Large intestine (tissue), 12 donors: Measurements from ENCODE around the gene FIGNL1. TPM values are rescaled to one million over a fixed set of nuclear protein-coding genes. Genes with fewer than 3 reads are reported as not detected.
A peak's percentile ranks its signal among the peaks of the same experiment; 100 is the strongest.

Source experiments
- DNase-seq, 2 donors: peaks; one replicate each; pipeline versions ENCODE4 v3.0.0 to v3.0.0-alpha.2; 2013
- H3K27ac ChIP-seq: one replicate; pipeline ENCODE4 v1.5.1; 2013; ENCODE audit warnings: low read length
- H3K27me3 ChIP-seq: 2 replicates; pipeline ENCODE4 v1.6.1; 2013; ENCODE audit warnings: low read length; ENCODE audit not compliant: control insufficient read depth, insufficient read depth
- H3K36me3 ChIP-seq: 2 replicates; pipeline ENCODE4 v1.6.1; 2013; ENCODE audit warnings: low read length; ENCODE audit not compliant: control insufficient read depth, insufficient read depth
- H3K4me1 ChIP-seq: one replicate; pipeline ENCODE4 v1.6.1; 2013; ENCODE audit warnings: low read length; ENCODE audit not compliant: control insufficient read depth, insufficient read depth
- H3K4me3 ChIP-seq: one replicate; pipeline ENCODE4 v1.5.1; 2013; ENCODE audit warnings: low read length
- H3K9me3 ChIP-seq: one replicate; pipeline ENCODE4 v1.6.1; 2013; ENCODE audit warnings: mild to moderate bottlenecking, low read depth, low read length, moderate library complexity; ENCODE audit not compliant: control insufficient read depth
- WGBS: methylation state at CpG from one replicate; pipeline ENCODE4 v1.1.5; 2013; ENCODE audit warnings: low lambda C conversion rate; ENCODE audit not compliant: insufficient coverage; 5-methylcytosine and 5-hydroxymethylcytosine counted together
- long read RNA-seq, 11 donors: transcript quantifications; one replicate each; lab custom pipeline, GENCODE V29; 2026
- polyA plus RNA-seq: library from polyadenylated mRNA; unstranded; fragments of 120-200 nt; gene quantifications from one replicate; pipeline ENCODE4 v1.2.1, GENCODE V29; 2013

FIGNL1 gene
- polyA plus RNA-seq = 23.2 TPM
- long read RNA-seq, donor 1, partial matches to known transcripts = 0 of 1 reads
- long read RNA-seq, donor 1, other reads (novel, unspliced or antisense) = 0 of 1 reads
- long read RNA-seq, donor 2, partial matches to known transcripts = 0 of 1 reads
- long read RNA-seq, donor 2, other reads (novel, unspliced or antisense) = 0 of 1 reads
- long read RNA-seq, donor 3, partial matches to known transcripts = 0 of 1 reads
- long read RNA-seq, donor 3, other reads (novel, unspliced or antisense) = 0 of 1 reads
- long read RNA-seq, donor 4 = 0 reads
- long read RNA-seq, donor 5, partial matches to known transcripts = 0 of 3 reads
- long read RNA-seq, donor 5, other reads (novel, unspliced or antisense) = 0 of 3 reads
- long read RNA-seq, donor 6, partial matches to known transcripts = 0 of 1 reads
- long read RNA-seq, donor 6, other reads (novel, unspliced or antisense) = 0 of 1 reads
- long read RNA-seq, donor 7, partial matches to known transcripts = 0 of 4 reads
- long read RNA-seq, donor 7, other reads (novel, unspliced or antisense) = 0 of 4 reads
- long read RNA-seq, donor 8, partial matches to known transcripts = 0 of 5 reads
- long read RNA-seq, donor 8, other reads (novel, unspliced or antisense) = 0 of 5 reads
- long read RNA-seq, donor 9 = 0 reads
- long read RNA-seq, donor 10, partial matches to known transcripts = 0 of 1 reads
- long read RNA-seq, donor 10, other reads (novel, unspliced or antisense) = 0 of 1 reads
- long read RNA-seq, donor 11, partial matches to known transcripts = 0 of 1 reads
- long read RNA-seq, donor 11, other reads (novel, unspliced or antisense) = 0 of 1 reads

- peaks cover 9% of the 10 kb centered on the region for H3K4me1 ChIP-seq
- peak within 1 kb of the TSS; percentile 88 for H3K4me3 ChIP-seq
- peaks cover 3% of the 10 kb centered on the region for H3K9me3 ChIP-seq
- peak within 1 kb of the TSS; percentile 41 for H3K27ac ChIP-seq
- WGBS = no CpG with 5 or more reads among the region's 63 CpGs
- peak; percentile 81 to 85 for DNase-seq
- H3K36me3 ChIP-seq = peaks cover 20% of the 10 kb centered on the region
- H3K27me3 ChIP-seq = no peaks in the 10 kb centered on the region
Measured at GRCh38 chr7:50449881-50450589, at the start of gene FIGNL1. TSS of gene FIGNL1 (minus strand) at chr7:50450350. CDS start at chr7:50447287, 3,063 bp downstream.

- peaks cover 28% of the 10 kb centered on the region for H3K36me3 ChIP-seq
- peaks cover 22% of the 10 kb centered on the region for H3K4me1 ChIP-seq
- H3K27me3 ChIP-seq = no peaks in the 10 kb centered on the region
- DNase-seq = no peak
- H3K27ac ChIP-seq = no peak overlapping the region
- WGBS = no CpG with 5 or more reads among the region's 6 CpGs
- no peak overlapping the region for H3K4me3 ChIP-seq
- no peaks in the 10 kb centered on the region for H3K9me3 ChIP-seq
Measured at GRCh38 chr7:50499092-50499491, 48.9 kb upstream of the FIGNL1 start.

- Histone ChIP-seq H3K36me3 (peaks cover 27% of the 10 kb centered on the region), H3K9me3 (no peaks in the 10 kb centered on the region), H3K4me3 (no peak overlapping the region), H3K27ac (no peak overlapping the region), H3K27me3 (no peaks in the 10 kb centered on the region), H3K4me1 (peaks cover 22% of the 10 kb centered on the region)
- no peak for DNase-seq
- 80% methylated on average over 1 of the region's 5 CpGs for WGBS
Measured at GRCh38 chr7:50497968-50498367, 47.8 kb upstream of the FIGNL1 start.

- H3K9me3 ChIP-seq = no peaks in the 10 kb centered on the region
- H3K4me3 ChIP-seq = no peak overlapping the region
- no peaks in the 10 kb centered on the region for H3K27me3 ChIP-seq
- H3K4me1 ChIP-seq = peaks cover 22% of the 10 kb centered on the region
- DNase-seq = peak; percentile 74 to 86
- WGBS = no CpG with 5 or more reads among the region's 8 CpGs
- peaks cover 28% of the 10 kb centered on the region for H3K36me3 ChIP-seq
- peak overlapping the region; percentile 85 for H3K27ac ChIP-seq
Measured at GRCh38 chr7:50497068-50497642, 47.0 kb upstream of the FIGNL1 start.

- Histone ChIP-seq H3K36me3 (peaks cover 28% of the 10 kb centered on the region), H3K27me3 (no peaks in the 10 kb centered on the region), H3K4me1 (peaks cover 22% of the 10 kb centered on the region), H3K9me3 (no peaks in the 10 kb centered on the region), H3K27ac (peak overlapping the region; percentile 85), H3K4me3 (no peak overlapping the region)
- DNase-seq = peak in 1 of 2 donors; percentile 68
- WGBS = no CpG with 5 or more reads among the region's 6 CpGs
Measured at GRCh38 chr7:50496569-50496968, 46.4 kb upstream of the FIGNL1 start.

GRCh38 chr7:50495746-50496145 lies 45.6 kb upstream of the FIGNL1 start:
- DNase-seq = peak in 1 of 2 donors; percentile 20
- no peak overlapping the region for H3K4me3 ChIP-seq
- H3K36me3 ChIP-seq = peaks cover 27% of the 10 kb centered on the region
- peaks cover 22% of the 10 kb centered on the region for H3K4me1 ChIP-seq
- peak overlapping the region; percentile 85 for H3K27ac ChIP-seq
- no peaks in the 10 kb centered on the region for H3K9me3 ChIP-seq
- no peaks in the 10 kb centered on the region for H3K27me3 ChIP-seq
- WGBS = no CpG with 5 or more reads among the region's 3 CpGs

GRCh38 chr7:50492770-50493519 lies 42.8 kb upstream of the FIGNL1 start:
- Histone ChIP-seq H3K27ac (no peak overlapping the region), H3K4me1 (peaks cover 22% of the 10 kb centered on the region), H3K9me3 (peaks cover 3% of the 10 kb centered on the region), H3K36me3 (peaks cover 11% of the 10 kb centered on the region), H3K27me3 (no peaks in the 10 kb centered on the region), H3K4me3 (no peak overlapping the region)
- no peak for DNase-seq
- 100% methylated on average over 3 of the region's 30 CpGs for WGBS

- H3K27me3 ChIP-seq = no peaks in the 10 kb centered on the region
- peaks cover 11% of the 10 kb centered on the region for H3K36me3 ChIP-seq
- H3K9me3 ChIP-seq = peaks cover 3% of the 10 kb centered on the region
- WGBS = 40% methylated on average over 1 of the region's 1 CpG
- peaks cover 16% of the 10 kb centered on the region for H3K4me1 ChIP-seq
- no peak overlapping the region for H3K27ac ChIP-seq
- no peak for DNase-seq
- H3K4me3 ChIP-seq = no peak overlapping the region
Measured at GRCh38 chr7:50491943-50492342, 41.8 kb upstream of the FIGNL1 start.

- H3K4me3 ChIP-seq = no peak overlapping the region
- no peak overlapping the region for H3K27ac ChIP-seq
- H3K27me3 ChIP-seq = no peaks in the 10 kb centered on the region
- H3K36me3 ChIP-seq = peaks cover 11% of the 10 kb centered on the region
- WGBS = 62% methylated on average over 4 of the region's 5 CpGs
- H3K4me1 ChIP-seq = peaks cover 14% of the 10 kb centered on the region
- no peak for DNase-seq
- H3K9me3 ChIP-seq = peaks cover 3% of the 10 kb centered on the region
Measured at GRCh38 chr7:50491209-50491608, 41.1 kb upstream of the FIGNL1 start.
